ENCODE data around the gene COL6A2. TPM values are rescaled to one million over a fixed set of nuclear protein-coding genes. Genes with fewer than 3 reads are reported as not detected.
"Not testable (repeated sequence)": the region's sequence is repeated elsewhere in the genome, so short reads cannot be mapped to it uniquely, and the experiment has no call there.

Gene COL6A2
- total RNA-seq, 1 donor from 2014 or later, result 120 TPM

DNA sequence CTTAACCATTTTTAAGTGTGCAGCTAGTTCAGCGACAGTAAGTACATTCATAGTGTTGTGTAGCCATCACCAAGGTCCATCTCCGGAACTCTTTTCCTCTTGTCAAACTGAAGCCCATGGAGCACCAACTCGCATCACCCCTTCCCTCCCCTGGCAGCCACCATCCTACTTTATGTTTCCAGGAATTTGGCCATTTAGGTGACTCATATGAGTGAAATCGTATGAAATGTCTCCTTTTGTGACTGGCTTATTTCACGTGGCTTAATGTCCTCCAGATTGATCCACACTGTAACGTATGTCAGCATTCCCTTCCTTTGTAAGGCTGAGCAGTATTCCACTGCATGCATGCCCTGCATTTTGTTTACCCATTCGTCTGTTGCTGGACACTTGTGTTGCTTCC, 2.5 kb downstream of the COL6A2 start:
- Histone ChIP-seq H3K27me3 (ENCODE audit: insufficient read depth, low read length) (no peaks in the 10 kb centered on the region), H3K4me1 (ENCODE audit: insufficient read depth, low read length) (peaks cover 13% of the 10 kb centered on the region), H3K27ac (ENCODE audit: low read depth, low read length) (peak overlapping the region; percentile 22), H3K79me2 (ENCODE audit: insufficient read depth, low read length) (peaks cover 84% of the 10 kb centered on the region), H3K4me3 (ENCODE audit: insufficient read depth, low read depth, low read length) (peak overlapping the region; percentile 76), H3K9ac (ENCODE audit: low read length) (no peak overlapping the region), H4K20me1 (ENCODE audit: insufficient read depth, low read length) (peaks cover 62% of the 10 kb centered on the region), H3K36me3 (ENCODE audit: insufficient read depth, low read length) (peaks cover 14% of the 10 kb centered on the region), H3K4me2 (ENCODE audit: low read length) (peak overlapping the region; percentile 87), H2AFZ (ENCODE audit: low read depth, low read length) (no peak overlapping the region), H3K9me3 (ENCODE audit: insufficient read depth, low read depth, low read length) (no peaks in the 10 kb centered on the region)
- no peak overlapping the region for H3K27ac Mint-ChIP-seq (ENCODE audit: unreplicated experiment)
- peak overlapping the region; percentile 66 for H3K4me3 Mint-ChIP-seq (ENCODE audit: unreplicated experiment)
- peaks cover 3% of the 10 kb centered on the region for H3K9me3 Mint-ChIP-seq (ENCODE audit: unreplicated experiment)
- TF ChIP-seq EZH2 (IDR thresholded peaks at IDR 0.05; ENCODE audit: insufficient read depth, low read length), result no peak
- TF ChIP-seq, protein P1, sequence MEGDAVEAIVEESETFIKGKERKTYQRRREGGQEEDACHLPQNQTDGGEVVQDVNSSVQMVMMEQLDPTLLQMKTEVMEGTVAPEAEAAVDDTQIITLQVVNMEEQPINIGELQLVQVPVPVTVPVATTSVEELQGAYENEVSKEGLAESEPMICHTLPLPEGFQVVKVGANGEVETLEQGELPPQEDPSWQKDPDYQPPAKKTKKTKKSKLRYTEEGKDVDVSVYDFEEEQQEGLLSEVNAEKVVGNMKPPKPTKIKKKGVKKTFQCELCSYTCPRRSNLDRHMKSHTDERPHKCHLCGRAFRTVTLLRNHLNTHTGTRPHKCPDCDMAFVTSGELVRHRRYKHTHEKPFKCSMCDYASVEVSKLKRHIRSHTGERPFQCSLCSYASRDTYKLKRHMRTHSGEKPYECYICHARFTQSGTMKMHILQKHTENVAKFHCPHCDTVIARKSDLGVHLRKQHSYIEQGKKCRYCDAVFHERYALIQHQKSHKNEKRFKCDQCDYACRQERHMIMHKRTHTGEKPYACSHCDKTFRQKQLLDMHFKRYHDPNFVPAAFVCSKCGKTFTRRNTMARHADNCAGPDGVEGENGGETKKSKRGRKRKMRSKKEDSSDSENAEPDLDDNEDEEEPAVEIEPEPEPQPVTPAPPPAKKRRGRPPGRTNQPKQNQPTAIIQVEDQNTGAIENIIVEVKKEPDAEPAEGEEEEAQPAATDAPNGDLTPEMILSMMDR (IDR thresholded peaks at IDR 0.05; ENCODE audit: insufficient read depth, low read depth, low read length), result no peak
- H3K36me3 Mint-ChIP-seq (ENCODE audit: low read depth, unreplicated experiment), result peaks cover 13% of the 10 kb centered on the region
- FAIRE-seq (peak; percentile 90), DNase-seq (ENCODE audit: low read depth) (peak; percentile 69)
- peaks cover 2% of the 10 kb centered on the region for H3K4me1 Mint-ChIP-seq (ENCODE audit: low read depth, unreplicated experiment)
- H3K27me3 Mint-ChIP-seq (ENCODE audit: low read depth, unreplicated experiment), result peaks cover 5% of the 10 kb centered on the region

DNA sequence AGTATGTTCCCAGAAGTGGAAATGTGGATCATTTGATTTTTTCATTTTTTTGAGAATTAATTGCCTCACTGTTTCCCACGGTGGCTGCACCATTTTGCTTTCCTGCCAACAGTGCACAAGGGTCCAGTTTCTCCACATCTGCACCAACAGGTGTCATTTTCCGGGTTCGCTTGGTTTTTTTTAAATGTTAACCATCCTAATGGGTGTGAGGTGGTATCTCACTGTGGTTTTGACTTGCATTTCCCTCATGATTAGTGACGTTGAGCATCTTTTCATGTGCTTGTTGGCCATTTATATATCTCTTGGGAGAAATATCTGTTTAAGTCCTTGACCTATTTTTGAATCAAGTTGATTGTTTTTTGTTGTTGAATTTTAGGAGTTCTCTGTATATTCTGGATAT, 3.0 kb downstream of the COL6A2 start:
- Mint-ChIP-seq H3K9me3 (ENCODE audit: unreplicated experiment) (peaks cover 3% of the 10 kb centered on the region), H3K27me3 (ENCODE audit: low read depth, unreplicated experiment) (peaks cover 5% of the 10 kb centered on the region), H3K4me3 (ENCODE audit: unreplicated experiment) (no peak overlapping the region), H3K27ac (ENCODE audit: unreplicated experiment) (no peak overlapping the region), H3K4me1 (ENCODE audit: low read depth, unreplicated experiment) (peaks cover 2% of the 10 kb centered on the region), H3K36me3 (ENCODE audit: low read depth, unreplicated experiment) (peaks cover 13% of the 10 kb centered on the region)
- Histone ChIP-seq H3K9ac (ENCODE audit: low read length) (no peak overlapping the region), H3K79me2 (ENCODE audit: insufficient read depth, low read length) (peaks cover 89% of the 10 kb centered on the region), H3K36me3 (ENCODE audit: insufficient read depth, low read length) (peaks cover 14% of the 10 kb centered on the region), H3K9me3 (ENCODE audit: insufficient read depth, low read depth, low read length) (no peaks in the 10 kb centered on the region), H3K4me3 (ENCODE audit: insufficient read depth, low read depth, low read length) (peak overlapping the region; percentile 76), H4K20me1 (ENCODE audit: insufficient read depth, low read length) (peaks cover 67% of the 10 kb centered on the region), H3K4me1 (ENCODE audit: insufficient read depth, low read length) (peaks cover 13% of the 10 kb centered on the region), H3K4me2 (ENCODE audit: low read length) (peak overlapping the region; percentile 87), H3K27ac (ENCODE audit: low read depth, low read length) (no peak overlapping the region), H2AFZ (ENCODE audit: low read depth, low read length) (no peak overlapping the region), H3K27me3 (ENCODE audit: insufficient read depth, low read length) (no peaks in the 10 kb centered on the region)
- DNase-seq (ENCODE audit: low read depth), result no peak
- TF ChIP-seq EZH2 (IDR thresholded peaks at IDR 0.05; ENCODE audit: insufficient read depth, low read length), result no peak
- TF ChIP-seq, protein P1 (IDR thresholded peaks at IDR 0.05; ENCODE audit: insufficient read depth, low read depth, low read length), result no peak
- FAIRE-seq, result no peak

DNA sequence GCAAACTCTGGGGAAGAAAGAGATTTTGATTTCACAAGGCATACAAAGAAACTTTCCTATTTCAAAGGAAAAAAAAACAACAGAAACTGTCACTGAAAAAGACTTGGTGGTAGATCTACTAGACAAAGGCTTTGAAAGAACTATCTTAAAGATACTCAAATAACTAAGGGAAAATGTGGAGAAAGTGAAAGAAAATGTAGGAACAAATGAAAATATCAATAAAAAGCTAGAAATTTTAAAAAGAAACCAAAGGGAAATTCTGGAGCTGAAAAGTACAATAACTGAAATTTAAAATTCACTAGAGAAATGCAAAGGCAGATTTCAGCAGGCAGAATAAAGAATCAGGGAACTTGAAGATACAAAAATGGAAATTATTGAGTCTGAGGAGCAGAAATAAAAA, 6.2 kb downstream of the COL6A2 start:
- peak overlapping the region; percentile 58 for H3K4me2 ChIP-seq (ENCODE audit: low read length)
- no peaks in the 10 kb centered on the region for H3K9me3 ChIP-seq (ENCODE audit: insufficient read depth, low read depth, low read length)
- peak overlapping the region; percentile 19 for H3K4me3 ChIP-seq (ENCODE audit: insufficient read depth, low read depth, low read length)
- Mint-ChIP-seq H3K9me3 (ENCODE audit: unreplicated experiment) (peaks cover 3% of the 10 kb centered on the region), H3K36me3 (ENCODE audit: low read depth, unreplicated experiment) (peaks cover 21% of the 10 kb centered on the region), H3K4me1 (ENCODE audit: low read depth, unreplicated experiment) (peaks cover 2% of the 10 kb centered on the region), H3K27me3 (ENCODE audit: low read depth, unreplicated experiment) (no peaks in the 10 kb centered on the region), H3K4me3 (ENCODE audit: unreplicated experiment) (no peak overlapping the region), H3K27ac (ENCODE audit: unreplicated experiment) (no peak overlapping the region)
- no peak for TF ChIP-seq EZH2 (IDR thresholded peaks at IDR 0.05; ENCODE audit: insufficient read depth, low read length)
- TF ChIP-seq, protein P1 (IDR thresholded peaks at IDR 0.05; ENCODE audit: insufficient read depth, low read depth, low read length), result no peak
- peaks cover 14% of the 10 kb centered on the region for H3K36me3 ChIP-seq (ENCODE audit: insufficient read depth, low read length)
- DNase-seq (ENCODE audit: low read depth) (no peak), FAIRE-seq (no peak)
- no peak overlapping the region for H3K27ac ChIP-seq (ENCODE audit: low read depth, low read length)
- peaks cover 94% of the 10 kb centered on the region for H4K20me1 ChIP-seq (ENCODE audit: insufficient read depth, low read length)
- H3K9ac ChIP-seq (ENCODE audit: low read length), result no peak overlapping the region
- peaks cover 3% of the 10 kb centered on the region for H3K4me1 ChIP-seq (ENCODE audit: insufficient read depth, low read length)
- no peak overlapping the region for H2AFZ ChIP-seq (ENCODE audit: low read depth, low read length)
- no peaks in the 10 kb centered on the region for H3K27me3 ChIP-seq (ENCODE audit: insufficient read depth, low read length)
- peaks cover 100% of the 10 kb centered on the region for H3K79me2 ChIP-seq (ENCODE audit: insufficient read depth, low read length)

DNA sequence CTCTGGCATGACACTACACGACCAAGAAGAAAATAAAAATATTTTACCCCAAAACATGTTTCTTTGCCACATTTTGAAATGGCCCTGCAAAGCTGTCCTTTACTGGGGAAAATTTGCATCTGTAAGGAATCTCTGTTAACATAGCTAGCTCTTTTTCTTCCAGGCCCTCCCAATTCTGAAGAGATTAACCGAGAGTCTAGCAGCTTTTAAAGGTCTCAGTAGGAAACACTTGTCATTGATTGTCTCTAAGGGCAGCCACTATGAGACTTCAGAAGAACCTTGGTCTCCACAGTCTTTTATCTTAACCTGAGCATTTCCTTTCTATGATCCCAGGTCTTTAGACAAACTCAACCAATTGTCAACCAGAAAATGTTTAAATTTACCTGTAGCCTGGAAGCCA, 9.5 kb downstream of the COL6A2 start:
- peaks cover 94% of the 10 kb centered on the region for H4K20me1 ChIP-seq (ENCODE audit: insufficient read depth, low read length)
- H3K4me3 Mint-ChIP-seq (ENCODE audit: unreplicated experiment); H3K4me3 ChIP-seq (ENCODE audit: insufficient read depth, low read depth, low read length); H3K9me3 ChIP-seq (ENCODE audit: insufficient read depth, low read depth, low read length); H3K27ac Mint-ChIP-seq (ENCODE audit: unreplicated experiment); H3K4me1 ChIP-seq (ENCODE audit: insufficient read depth, low read length); H3K27me3 Mint-ChIP-seq (ENCODE audit: low read depth, unreplicated experiment); H3K27me3 ChIP-seq (ENCODE audit: insufficient read depth, low read length); H2AFZ ChIP-seq (ENCODE audit: low read depth, low read length); DNase-seq (ENCODE audit: low read depth); H3K9ac ChIP-seq (ENCODE audit: low read length); H3K4me2 ChIP-seq (ENCODE audit: low read length); H3K4me1 Mint-ChIP-seq (ENCODE audit: low read depth, unreplicated experiment); FAIRE-seq; H3K27ac ChIP-seq (ENCODE audit: low read depth, low read length); H3K9me3 Mint-ChIP-seq (ENCODE audit: unreplicated experiment): not testable (repeated sequence)
- H3K79me2 ChIP-seq (ENCODE audit: insufficient read depth, low read length), result peaks cover 97% of the 10 kb centered on the region
- peaks cover 23% of the 10 kb centered on the region for H3K36me3 Mint-ChIP-seq (ENCODE audit: low read depth, unreplicated experiment)
- peaks cover 16% of the 10 kb centered on the region for H3K36me3 ChIP-seq (ENCODE audit: insufficient read depth, low read length)

All from astrocyte (in vitro differentiated cells and primary cell).